Body of pancreas (tissue), 4 donors: ENCODE data around the gene ITK. TPM values are rescaled to one million over a fixed set of nuclear protein-coding genes. Genes with fewer than 3 reads are reported as not detected.
"Not testable (repeated sequence)": the region's sequence is repeated elsewhere in the genome, so short reads cannot be mapped to it uniquely, and the experiment has no call there.

Experiments
- ATAC-seq: fragments of 150-250 bp; one replicate; pipeline ENCODE4 v1.9.1; 2016
- DNase-seq, 4 donors: peaks; one replicate each; pipeline ENCODE4 v3.0.0-alpha.2; 2019
- H3K27ac ChIP-seq, 4 donors: fragments of 200-600 bp; sonication (generic); 1 replicate in 3 of 4; 2 replicates in 1 of 4; pipeline versions ENCODE4 v1.5.1 to v1.6.1; 2016 to 2019; ENCODE audit warnings: mild to moderate bottlenecking in 1 of 4, mixed read lengths in 1 of 4, moderate library complexity in 1 of 4
- H3K27me3 ChIP-seq, 2 donors: fragments of 200-600 bp; sonication (generic); one replicate each; pipeline ENCODE4 v1.6.0; 2016; ENCODE audit warnings: mild to moderate bottlenecking in 1 of 2
- H3K36me3 ChIP-seq, 2 donors: fragments of 200-600 bp; sonication (generic); replicated peaks in 1 of 2; 2 replicates each; pipeline ENCODE4 v1.5.1; 2016; ENCODE audit warnings: low read depth in 2 of 2; ENCODE audit not compliant: insufficient read depth in 1 of 2
- H3K4me1 ChIP-seq: fragments of 200-600 bp; sonication (generic); one replicate; pipeline ENCODE4 v1.6.0; 2016
- H3K4me3 ChIP-seq, 2 donors: fragments of 200-600 bp; sonication (generic); 1 replicate in 1 of 2; 2 replicates in 1 of 2; pipeline ENCODE4 v1.5.1; 2016 to 2019
- H3K9me3 ChIP-seq, 3 donors: fragments of 200-600 bp; sonication (generic); 1 replicate in 2 of 3; 2 replicates in 1 of 3; pipeline ENCODE4 v1.5.1; 2016
- CTCF ChIP-seq, 7 experiments: fragments of 450-650 bp in 4 of 7; fragments of 200-600 bp in 3 of 7; sonication (generic) in 3 of 7; IDR thresholded peaks; one replicate each; pipeline ENCODE4 v1.5.1; 2016 to 2019; ENCODE audit warnings: antibody characterized with exemption in 7 of 7
- POLR2A ChIP-seq, 3 donors: fragments of 450-650 bp; IDR thresholded peaks; one replicate each; pipeline ENCODE4 v1.6.1; 2016; ENCODE audit warnings: antibody characterized with exemption in 3 of 3, mild to moderate bottlenecking in 2 of 3
- WGBS, 2 donors: methylation state at CpG; one replicate each; pipeline ENCODE4 v1.1.5; 2017; 5-methylcytosine and 5-hydroxymethylcytosine counted together
- intact Hi-C: fragments of 100-400 bp; cut with DNase I; formaldehyde crosslinking; loops from one replicate; pipeline ENCODE4 v1.15.1; 2023
- total RNA-seq, 2 donors: library from RNA; depleted of rRNA; stranded (reverse); fragments of >200 nt; gene quantifications; one replicate each; pipeline ENCODE4 v1.1.0, GENCODE V29; 2016

Gene ITK
- total RNA-seq, 2 donors from 2014 or later, result 0.78 to 2.6 TPM

DNA sequence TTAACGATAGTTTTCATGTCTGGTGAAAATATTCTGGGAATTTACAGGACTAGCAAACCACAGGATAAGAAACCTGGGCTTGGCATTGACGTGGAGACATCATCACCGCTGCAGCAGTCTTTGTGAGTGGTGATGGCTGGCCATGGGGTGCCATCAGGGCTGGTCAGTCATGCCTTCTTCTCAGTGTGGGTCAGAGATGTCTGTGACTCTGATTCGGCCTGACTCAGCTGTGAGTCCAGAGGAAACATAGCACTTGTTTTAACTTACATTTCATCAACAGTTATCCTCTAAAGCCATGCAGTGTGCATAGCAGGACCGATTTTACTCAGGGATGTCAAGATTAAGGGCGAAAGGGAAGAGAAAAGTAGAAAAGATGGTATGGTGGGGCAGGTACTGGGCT, 52.1 kb downstream of the ITK start:
- Histone ChIP-seq H3K36me3 (no peaks in the 10 kb centered on the region), H3K4me3 (no peak overlapping the region), H3K4me1 (no peaks in the 10 kb centered on the region), H3K27ac (no peak overlapping the region), H3K9me3 (no peaks in the 10 kb centered on the region), H3K27me3 (no peaks in the 10 kb centered on the region)
- intact Hi-C loops, result no loop called here
- DNase-seq (no peak), ATAC-seq (no peak)
- WGBS, 2 donors, result 55 to 68% methylated on average over 6 of the region's 6 CpGs
- TF ChIP-seq CTCF (IDR thresholded peaks at IDR 0.05) (no peak), POLR2A (IDR thresholded peaks at IDR 0.05) (no peak)

GRCh38 chr5:157233515-157233914, 52.9 kb downstream of the ITK start:
- no peaks in the 10 kb centered on the region for H3K27me3 ChIP-seq

GRCh38 chr5:157236423-157236822, 55.8 kb downstream of the ITK start:
- H3K27me3 ChIP-seq, result no peaks in the 10 kb centered on the region
- DNase-seq (no peak), ATAC-seq (no peak)
- H3K4me3 ChIP-seq, result no peak overlapping the region
- TF ChIP-seq POLR2A (IDR thresholded peaks at IDR 0.05) (no peak), CTCF (IDR thresholded peaks at IDR 0.05) (no peak)
- WGBS, 2 donors, result 84 to 85% methylated on average over 3 of the region's 3 CpGs
- intact Hi-C loops, result no loop called here
- H3K36me3 ChIP-seq, result no peaks in the 10 kb centered on the region
- H3K9me3 ChIP-seq, result no peaks in the 10 kb centered on the region
- H3K4me1 ChIP-seq, result no peaks in the 10 kb centered on the region
- no peak overlapping the region for H3K27ac ChIP-seq

More at GRCh38 chr5:157233515-157233914, 52.9 kb downstream of the ITK start:
- DNase-seq, result no peak
- H3K9me3 ChIP-seq, result no peaks in the 10 kb centered on the region
- no peak overlapping the region for H3K27ac ChIP-seq
- intact Hi-C loops, result no loop called here
- TF ChIP-seq CTCF (IDR thresholded peaks at IDR 0.05) (no peak), POLR2A (IDR thresholded peaks at IDR 0.05) (no peak)
- H3K36me3 ChIP-seq, result no peaks in the 10 kb centered on the region
- 79 to 80% methylated on average over 3 of the region's 3 CpGs for WGBS, 2 donors
- ATAC-seq, result no peak
- no peak overlapping the region for H3K4me3 ChIP-seq
- no peaks in the 10 kb centered on the region for H3K4me1 ChIP-seq

- Histone ChIP-seq H3K36me3 (no peaks in the 10 kb centered on the region), H3K27me3 (no peaks in the 10 kb centered on the region), H3K27ac (no peak overlapping the region), H3K4me1 (no peaks in the 10 kb centered on the region), H3K4me3 (no peak overlapping the region), H3K9me3 (no peaks in the 10 kb centered on the region)
- no peak for DNase-seq
- intact Hi-C loops, result no loop called here
- WGBS, 2 donors, result 81 to 82% methylated on average over 4 of the region's 4 CpGs
- TF ChIP-seq CTCF (IDR thresholded peaks at IDR 0.05) (no peak), POLR2A (IDR thresholded peaks at IDR 0.05) (no peak)
- no peak for ATAC-seq
Observed at GRCh38 chr5:157241483-157241882, 60.8 kb downstream of the ITK start.

- H3K4me3 ChIP-seq, intact Hi-C loops, ATAC-seq, H3K4me1 ChIP-seq, H3K36me3 ChIP-seq, H3K27ac ChIP-seq, H3K9me3 ChIP-seq, H3K27me3 ChIP-seq, DNase-seq: not testable (repeated sequence)
- 55 to 84% methylated on average over 4 to 7 of the region's 7 CpGs for WGBS, 2 donors
Observed at GRCh38 chr5:157244704-157245103, 64.1 kb downstream of the ITK start.
